DND-41 (cell line): ENCODE measurements around the gene RXRB.

Experiments
- ATAC-seq: fragments of 200-7000 bp; cut with Tn5 transposase; 3 replicates; pipeline ENCODE4 v1.9.1; 2021; ENCODE audit warnings: low read depth; ENCODE audit not compliant: insufficient read depth
- DNase-seq: peaks from one replicate; pipeline ENCODE4 v3.0.0-alpha.2; 2020
- H2AFZ ChIP-seq: 2 replicates; pipeline ENCODE4 v1.6.0; 2012; ENCODE audit warnings: low read depth, low read length
- H3K27ac ChIP-seq: 2 replicates; pipeline ENCODE4 v1.5.1; 2012; ENCODE audit warnings: low read length, inconsistent platforms
- H3K27me3 ChIP-seq: fragments of 200-600 bp; sonication (generic); 2 replicates; pipeline ENCODE4 v1.6.0; 2012; ENCODE audit warnings: low read length, mild to moderate bottlenecking, inconsistent platforms; ENCODE audit not compliant: insufficient read depth, poor library complexity
- H3K36me3 ChIP-seq: 2 replicates; pipeline ENCODE4 v1.5.1; 2012; ENCODE audit warnings: low read length, inconsistent platforms; ENCODE audit not compliant: insufficient read depth
- H3K4me1 ChIP-seq: 2 replicates; pipeline ENCODE4 v1.5.1; 2012; ENCODE audit warnings: mild to moderate bottlenecking, low read length; ENCODE audit not compliant: insufficient read depth
- H3K4me2 ChIP-seq: 2 replicates; pipeline ENCODE4 v1.6.0; 2012; ENCODE audit warnings: mild to moderate bottlenecking, moderate library complexity, low read length, inconsistent platforms; ENCODE audit not compliant: insufficient read depth
- H3K4me3 ChIP-seq, 2 experiments: fragments of 200-600 bp in 1 of 2; shearing (Covaris generic) in 1 of 2; 2 replicates each; pipeline ENCODE4 v1.5.1; 2012 to 2016; ENCODE audit warnings: inconsistent platforms in 2 of 2, low read length in 2 of 2, mild to moderate bottlenecking in 2 of 2, low read depth in 1 of 2, moderate library complexity in 1 of 2
- H3K79me2 ChIP-seq: 2 replicates; pipeline ENCODE4 v1.6.0; 2012; ENCODE audit warnings: low read length, inconsistent platforms; ENCODE audit not compliant: insufficient read depth
- H3K9ac ChIP-seq: 2 replicates; pipeline ENCODE4 v1.6.0; 2012; ENCODE audit warnings: low read depth, mild to moderate bottlenecking, inconsistent platforms, low read length, moderate library complexity
- H3K9me3 ChIP-seq: 2 replicates; pipeline ENCODE4 v1.5.1; 2012; ENCODE audit warnings: low read length, moderate library complexity, mild to moderate bottlenecking, inconsistent platforms; ENCODE audit not compliant: insufficient read depth, severe bottlenecking
- H4K20me1 ChIP-seq: 2 replicates; pipeline ENCODE4 v1.6.0; 2012; ENCODE audit warnings: low read length; ENCODE audit not compliant: insufficient read depth
- EZH2 ChIP-seq: IDR thresholded peaks from 3 replicates; pipeline ENCODE4 v1.6.1; 2012; ENCODE audit warnings: borderline replicate concordance, low read depth, mild to moderate bottlenecking, moderate library complexity, low read length, inconsistent platforms; ENCODE audit not compliant: severe bottlenecking
- TF ChIP-seq, protein P1 (sequence below): IDR thresholded peaks from 2 replicates; pipeline ENCODE4 v1.5.1; 2012; ENCODE audit warnings: borderline replicate concordance, low read length, moderate library complexity, mild to moderate bottlenecking; ENCODE audit not compliant: poor library complexity, severe bottlenecking; ENCODE audit errors: extremely low read depth

RXRB gene

DNA sequence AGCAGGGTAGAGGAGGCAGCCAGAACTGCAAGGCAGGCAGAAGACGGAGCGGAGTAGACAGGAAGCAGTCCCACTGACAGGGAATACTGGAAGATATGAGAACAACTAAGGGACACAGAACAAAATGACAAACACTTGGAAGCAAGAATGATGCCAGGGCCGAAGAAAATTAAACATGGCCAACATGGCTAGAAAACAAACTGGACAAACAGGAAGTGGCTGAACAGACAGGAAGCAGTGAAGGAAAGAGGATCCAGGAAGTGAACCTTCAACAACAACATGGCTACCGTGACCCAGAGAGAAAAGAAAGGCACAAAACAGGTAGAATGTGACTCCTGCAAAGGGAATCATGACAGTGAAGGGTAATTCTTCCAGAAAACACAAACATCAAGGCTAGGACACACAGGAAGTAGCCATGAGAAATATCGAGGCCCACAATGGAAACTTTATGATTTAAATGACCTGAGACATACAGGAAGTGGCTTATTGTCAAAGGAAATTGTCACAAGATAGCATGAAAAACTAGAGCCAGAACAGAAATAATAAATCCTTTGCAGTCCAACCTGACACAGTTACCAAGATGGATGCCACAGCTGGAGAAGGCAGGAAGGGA is 17.3 kb downstream of the RXRB start:
- Histone ChIP-seq H3K4me3 (peak overlapping the region in 1 of 2 experiments; percentile 22; a peak in 1 of 4 replicates), H3K9me3 (peaks cover 3% of the 10 kb centered on the region), H2AFZ (peak overlapping the region; percentile 91), H4K20me1 (no peaks in the 10 kb centered on the region), H3K9ac (no peak overlapping the region), H3K4me1 (peaks cover 16% of the 10 kb centered on the region), H3K27me3 (no peaks in the 10 kb centered on the region), H3K4me2 (0 out of 2 replicates have a peak overlapping the region, but pooled peaks have one; percentile 0), H3K79me2 (no peaks in the 10 kb centered on the region), H3K27ac (peak overlapping the region; percentile 69), H3K36me3 (no peaks in the 10 kb centered on the region)
- no peak for DNase-seq
- TF ChIP-seq, protein P1, sequence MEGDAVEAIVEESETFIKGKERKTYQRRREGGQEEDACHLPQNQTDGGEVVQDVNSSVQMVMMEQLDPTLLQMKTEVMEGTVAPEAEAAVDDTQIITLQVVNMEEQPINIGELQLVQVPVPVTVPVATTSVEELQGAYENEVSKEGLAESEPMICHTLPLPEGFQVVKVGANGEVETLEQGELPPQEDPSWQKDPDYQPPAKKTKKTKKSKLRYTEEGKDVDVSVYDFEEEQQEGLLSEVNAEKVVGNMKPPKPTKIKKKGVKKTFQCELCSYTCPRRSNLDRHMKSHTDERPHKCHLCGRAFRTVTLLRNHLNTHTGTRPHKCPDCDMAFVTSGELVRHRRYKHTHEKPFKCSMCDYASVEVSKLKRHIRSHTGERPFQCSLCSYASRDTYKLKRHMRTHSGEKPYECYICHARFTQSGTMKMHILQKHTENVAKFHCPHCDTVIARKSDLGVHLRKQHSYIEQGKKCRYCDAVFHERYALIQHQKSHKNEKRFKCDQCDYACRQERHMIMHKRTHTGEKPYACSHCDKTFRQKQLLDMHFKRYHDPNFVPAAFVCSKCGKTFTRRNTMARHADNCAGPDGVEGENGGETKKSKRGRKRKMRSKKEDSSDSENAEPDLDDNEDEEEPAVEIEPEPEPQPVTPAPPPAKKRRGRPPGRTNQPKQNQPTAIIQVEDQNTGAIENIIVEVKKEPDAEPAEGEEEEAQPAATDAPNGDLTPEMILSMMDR, result no peak
- TF ChIP-seq EZH2, result no peak
- ATAC-seq, result peak; percentile 40; the same call in 1 of the 3 replicates

DNA sequence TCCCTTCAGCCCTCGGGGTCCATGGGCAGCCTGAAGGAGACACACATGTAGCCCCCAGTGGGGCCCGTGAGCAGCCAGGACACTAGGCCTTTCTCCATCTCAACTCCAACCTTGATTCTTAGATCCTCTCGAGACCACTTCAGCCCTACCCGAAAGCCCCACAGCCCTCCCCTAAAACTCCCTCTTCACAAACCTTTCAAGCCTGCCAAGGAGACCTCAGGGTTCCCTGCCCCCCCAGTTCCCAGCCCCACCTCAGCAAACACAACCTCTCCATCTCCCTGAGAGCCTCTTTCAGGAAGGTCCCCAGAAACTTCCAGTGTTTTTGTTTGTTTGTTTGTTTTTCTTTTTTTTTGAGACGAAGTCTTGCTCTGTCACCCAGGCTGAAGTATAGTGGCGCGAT is 19.3 kb downstream of the RXRB start:
- TF ChIP-seq EZH2, result no peak
- TF ChIP-seq, protein P1, result no peak
- H3K36me3 ChIP-seq, result no peaks in the 10 kb centered on the region
- H3K4me1 ChIP-seq, result peaks cover 16% of the 10 kb centered on the region
- DNase-seq, result no peak
- H4K20me1 ChIP-seq, result no peaks in the 10 kb centered on the region
- no peak overlapping the region for H3K27ac ChIP-seq
- H3K9ac ChIP-seq, result no peak overlapping the region
- H2AFZ ChIP-seq, result no peak overlapping the region
- no peak overlapping the region for H3K4me3 ChIP-seq
- no peak for ATAC-seq
- no peaks in the 10 kb centered on the region for H3K79me2 ChIP-seq
- H3K27me3 ChIP-seq, result no peaks in the 10 kb centered on the region
- H3K4me2 ChIP-seq, result no peak overlapping the region
- H3K9me3 ChIP-seq, result peaks cover 3% of the 10 kb centered on the region

DNA sequence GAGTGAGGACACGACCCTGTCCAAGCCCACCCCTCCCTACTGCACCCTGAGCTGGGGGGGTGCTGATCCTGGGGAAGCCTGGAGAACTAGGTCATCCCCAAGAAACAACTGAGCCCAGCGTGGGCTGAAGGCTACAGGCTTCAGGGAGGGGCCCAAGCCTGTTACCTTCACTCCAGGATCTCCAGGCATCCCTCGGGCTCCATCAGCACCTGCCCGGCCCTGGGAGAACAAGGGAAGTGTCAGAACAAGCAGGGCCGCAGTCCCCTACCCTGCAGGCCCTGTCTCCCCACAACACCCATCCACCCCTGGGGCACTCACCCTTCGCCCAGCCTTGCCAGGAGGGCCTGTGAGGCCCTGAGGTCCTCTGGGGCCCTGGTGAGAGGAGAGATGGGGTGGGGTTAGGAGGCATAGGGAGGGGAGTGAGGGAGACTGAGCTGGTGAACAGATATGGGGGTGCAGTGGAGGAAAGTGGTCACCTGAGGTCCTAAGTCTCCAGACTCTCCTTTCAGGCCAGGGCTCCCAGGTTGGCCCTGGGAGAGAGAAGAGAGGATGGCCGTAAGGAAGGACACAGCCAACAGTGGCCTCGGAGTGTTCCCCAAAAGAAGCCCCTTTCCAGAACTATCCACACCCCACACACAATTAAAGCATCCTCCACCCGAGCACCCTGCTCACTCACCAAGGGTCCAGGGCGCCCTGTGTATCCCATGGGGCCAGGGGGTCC is 21.6 kb downstream of the RXRB start:
- Histone ChIP-seq H3K4me2 (no peak overlapping the region), H3K4me3 (no peak overlapping the region), H2AFZ (no peak overlapping the region), H3K36me3 (no peaks in the 10 kb centered on the region), H3K9ac (no peak overlapping the region), H3K79me2 (no peaks in the 10 kb centered on the region), H3K4me1 (peaks cover 11% of the 10 kb centered on the region), H3K9me3 (peaks cover 3% of the 10 kb centered on the region), H3K27me3 (no peaks in the 10 kb centered on the region), H3K27ac (no peak overlapping the region), H4K20me1 (no peaks in the 10 kb centered on the region)
- TF ChIP-seq EZH2, result no peak
- TF ChIP-seq, protein P1, result no peak
- DNase-seq, result no peak
- ATAC-seq, result no peak
